Coronary artery (tissue), 2 donors: ENCODE data around the gene SLC25A42.
"Not testable (repeated sequence)": the region's sequence is repeated elsewhere in the genome, so short reads cannot be mapped to it uniquely, and the experiment has no call there.

Experiments
- DNase-seq: peaks from one replicate; pipeline ENCODE4 v3.0.0-alpha.2; 2017; ENCODE audit warnings: low spot score
- H3K27ac ChIP-seq, 2 donors: fragments of 200-600 bp; sonication (generic); one replicate each; pipeline ENCODE4 v1.5.1; 2016 to 2019
- H3K4me3 ChIP-seq: fragments of 200-600 bp; sonication (generic); 2 replicates; pipeline ENCODE4 v1.5.1; 2016; ENCODE audit warnings: mild to moderate bottlenecking, moderate library complexity
- TF ChIP-seq, protein P1 (sequence below): fragments of 200-600 bp; sonication (generic); IDR thresholded peaks from one replicate; pipeline ENCODE4 v1.5.1; 2019; ENCODE audit warnings: antibody characterized with exemption

The SLC25A42 gene

DNA sequence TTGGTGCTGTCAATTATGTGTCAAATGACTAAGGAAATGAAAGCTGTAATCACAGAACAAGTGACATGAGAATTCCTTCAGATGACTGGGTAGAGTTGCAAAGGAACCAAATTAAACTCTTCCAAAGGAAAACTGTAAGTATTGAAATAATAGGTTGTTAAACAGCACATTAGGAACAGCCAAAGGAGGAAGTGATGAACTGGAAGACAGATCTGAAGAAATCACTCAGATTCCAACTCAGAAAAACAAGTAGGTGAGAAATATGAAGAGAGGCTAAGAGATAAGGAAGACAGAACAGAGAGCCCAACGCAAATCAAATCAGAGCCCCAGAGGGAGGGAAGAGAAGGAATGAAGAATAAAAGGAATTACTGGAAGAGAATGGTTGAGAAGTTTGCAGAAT lies 59.1 kb downstream of the SLC25A42 start:
- TF ChIP-seq, protein P1, sequence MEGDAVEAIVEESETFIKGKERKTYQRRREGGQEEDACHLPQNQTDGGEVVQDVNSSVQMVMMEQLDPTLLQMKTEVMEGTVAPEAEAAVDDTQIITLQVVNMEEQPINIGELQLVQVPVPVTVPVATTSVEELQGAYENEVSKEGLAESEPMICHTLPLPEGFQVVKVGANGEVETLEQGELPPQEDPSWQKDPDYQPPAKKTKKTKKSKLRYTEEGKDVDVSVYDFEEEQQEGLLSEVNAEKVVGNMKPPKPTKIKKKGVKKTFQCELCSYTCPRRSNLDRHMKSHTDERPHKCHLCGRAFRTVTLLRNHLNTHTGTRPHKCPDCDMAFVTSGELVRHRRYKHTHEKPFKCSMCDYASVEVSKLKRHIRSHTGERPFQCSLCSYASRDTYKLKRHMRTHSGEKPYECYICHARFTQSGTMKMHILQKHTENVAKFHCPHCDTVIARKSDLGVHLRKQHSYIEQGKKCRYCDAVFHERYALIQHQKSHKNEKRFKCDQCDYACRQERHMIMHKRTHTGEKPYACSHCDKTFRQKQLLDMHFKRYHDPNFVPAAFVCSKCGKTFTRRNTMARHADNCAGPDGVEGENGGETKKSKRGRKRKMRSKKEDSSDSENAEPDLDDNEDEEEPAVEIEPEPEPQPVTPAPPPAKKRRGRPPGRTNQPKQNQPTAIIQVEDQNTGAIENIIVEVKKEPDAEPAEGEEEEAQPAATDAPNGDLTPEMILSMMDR, result no peak
- Histone ChIP-seq H3K4me3 (no peak overlapping the region), H3K27ac (no peak overlapping the region)
- DNase-seq, result no peak

DNA sequence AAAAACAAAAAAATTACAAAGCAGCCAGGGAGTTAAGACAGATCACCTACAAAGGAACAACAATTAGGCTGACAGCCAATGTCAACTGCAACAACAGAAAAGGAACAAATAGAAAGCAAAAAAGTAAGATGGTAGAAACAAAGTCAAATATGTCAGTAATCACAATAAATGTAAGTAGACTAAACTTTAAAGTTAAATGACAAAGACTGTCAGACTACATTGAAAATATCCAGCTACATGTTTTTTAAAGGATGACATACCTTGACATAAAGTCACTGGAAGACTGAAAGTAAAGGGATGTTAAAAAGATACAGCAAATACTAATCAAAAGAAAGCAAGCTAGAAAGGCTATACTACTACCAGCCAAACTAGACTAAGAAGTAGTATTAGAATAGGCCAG lies 59.6 kb downstream of the SLC25A42 start:
- H3K4me3 ChIP-seq, result no peak overlapping the region
- DNase-seq, result no peak
- H3K27ac ChIP-seq, result no peak overlapping the region
- TF ChIP-seq, protein P1, result no peak

DNA sequence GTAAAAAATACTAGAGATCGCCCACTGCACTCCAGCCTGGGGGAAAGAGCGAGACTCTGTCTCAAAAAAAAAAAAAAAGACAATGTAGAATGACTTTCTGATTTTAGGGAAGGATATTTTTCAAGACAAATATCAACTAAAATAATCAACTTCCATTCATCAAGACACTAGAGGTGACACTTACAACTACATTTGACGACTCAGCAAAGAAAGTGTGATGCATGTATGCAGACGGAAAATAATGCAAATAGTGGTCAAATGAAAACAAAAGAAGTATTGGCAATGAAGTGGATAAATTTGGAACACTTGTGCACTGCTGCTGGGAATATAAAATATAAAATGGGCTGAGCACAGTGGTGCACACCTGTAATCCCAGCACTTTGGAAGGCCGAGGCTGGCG lies 62.3 kb downstream of the SLC25A42 start:
- H3K4me3 ChIP-seq, result no peak overlapping the region
- H3K27ac ChIP-seq, result no peak overlapping the region
- DNase-seq, result no peak
- TF ChIP-seq, protein P1, result no peak

DNA sequence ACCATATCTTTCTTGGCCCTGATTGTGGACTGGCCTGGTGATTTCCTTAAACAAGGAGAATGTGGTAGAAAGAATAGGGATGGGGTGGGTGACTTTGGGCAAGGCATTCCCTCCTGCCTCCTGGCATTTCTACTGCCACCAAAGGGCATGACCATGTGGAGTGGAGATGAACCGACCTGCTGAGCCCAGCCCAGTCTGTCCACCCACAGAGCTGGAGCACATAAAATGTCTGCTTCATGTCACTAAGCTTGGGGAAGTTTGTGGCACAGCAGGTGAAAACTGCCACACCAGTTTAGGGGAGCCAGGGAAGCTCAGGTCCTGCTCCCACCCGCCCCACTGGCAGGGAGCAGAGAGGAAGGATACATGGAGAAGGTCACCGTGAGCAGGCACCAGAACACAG lies 68.2 kb downstream of the SLC25A42 start:
- Histone ChIP-seq H3K4me3 (no peak overlapping the region), H3K27ac (no peak overlapping the region)
- no peak for DNase-seq
- TF ChIP-seq, protein P1, result no peak

DNA sequence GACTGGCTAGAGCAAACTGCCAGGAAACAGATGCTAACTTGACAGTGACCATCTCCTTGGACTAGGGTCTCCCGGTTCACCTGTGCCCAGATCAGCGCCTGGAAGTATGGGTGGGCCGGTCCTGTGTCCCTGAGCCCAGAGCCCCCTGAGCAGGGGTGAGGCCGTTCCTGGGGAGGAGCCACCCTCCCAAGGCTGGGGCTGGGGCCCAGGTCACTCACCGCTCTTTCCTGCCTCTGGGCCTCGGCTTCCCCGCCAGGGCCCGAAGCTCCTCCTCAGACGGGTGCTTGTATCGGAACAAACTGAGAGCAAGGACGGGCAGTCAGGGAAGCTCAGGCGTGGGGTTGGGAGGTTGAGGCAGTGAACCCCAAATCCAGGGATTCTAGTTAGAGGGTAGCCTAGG lies 69.1 kb downstream of the SLC25A42 start:
- no peak overlapping the region for H3K27ac ChIP-seq
- DNase-seq, result no peak
- TF ChIP-seq, protein P1, result no peak
- no peak overlapping the region for H3K4me3 ChIP-seq

DNA sequence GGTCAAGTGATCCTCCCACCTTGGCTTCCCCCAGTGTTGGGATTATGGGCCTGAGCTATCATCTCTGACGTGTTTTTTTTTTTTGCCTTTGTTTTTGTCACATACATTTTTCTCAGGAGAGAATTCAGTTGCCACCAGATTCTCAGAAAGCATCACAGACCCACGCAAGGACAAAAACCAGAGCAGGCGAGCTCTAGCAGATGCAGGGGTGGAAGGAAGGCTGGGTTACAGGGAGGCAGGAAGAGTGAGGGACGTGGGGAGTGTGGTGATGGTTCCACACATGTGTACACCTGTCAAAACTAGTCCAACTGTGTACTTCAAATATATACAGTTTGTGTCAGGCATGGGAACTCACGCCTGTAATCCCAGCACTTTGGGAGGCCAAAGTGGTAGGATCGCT lies 70.2 kb downstream of the SLC25A42 start:
- Histone ChIP-seq H3K27ac (no peak overlapping the region), H3K4me3 (no peak overlapping the region)
- DNase-seq, result no peak
- TF ChIP-seq, protein P1, result no peak

DNA sequence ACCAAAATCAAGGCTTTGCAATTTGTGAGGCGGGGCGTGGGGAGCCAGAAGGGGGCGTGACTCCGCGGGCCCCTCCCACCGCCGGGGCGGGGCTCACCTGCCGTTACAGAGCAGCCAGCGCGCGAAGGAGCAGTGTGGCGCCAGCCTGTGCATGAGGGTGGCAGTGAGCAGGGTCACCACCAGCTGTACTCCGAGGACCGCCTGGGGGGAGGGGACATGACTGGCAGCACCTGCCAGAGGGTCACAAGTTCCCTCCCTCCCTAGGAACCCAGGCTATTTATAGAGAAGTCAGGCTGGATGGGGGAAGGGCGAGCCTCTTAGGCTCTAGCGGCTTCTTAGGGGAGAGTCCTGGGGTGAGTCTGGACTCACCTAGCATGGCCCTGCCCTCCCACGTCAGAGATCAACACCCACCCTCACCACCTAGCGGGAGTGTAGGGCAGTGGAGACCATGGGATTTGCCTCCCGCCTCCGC lies 70.9 kb downstream of the SLC25A42 start:
- Histone ChIP-seq H3K4me3 (no peak overlapping the region), H3K27ac (no peak overlapping the region)
- no peak for DNase-seq
- TF ChIP-seq, protein P1, result no peak

DNA sequence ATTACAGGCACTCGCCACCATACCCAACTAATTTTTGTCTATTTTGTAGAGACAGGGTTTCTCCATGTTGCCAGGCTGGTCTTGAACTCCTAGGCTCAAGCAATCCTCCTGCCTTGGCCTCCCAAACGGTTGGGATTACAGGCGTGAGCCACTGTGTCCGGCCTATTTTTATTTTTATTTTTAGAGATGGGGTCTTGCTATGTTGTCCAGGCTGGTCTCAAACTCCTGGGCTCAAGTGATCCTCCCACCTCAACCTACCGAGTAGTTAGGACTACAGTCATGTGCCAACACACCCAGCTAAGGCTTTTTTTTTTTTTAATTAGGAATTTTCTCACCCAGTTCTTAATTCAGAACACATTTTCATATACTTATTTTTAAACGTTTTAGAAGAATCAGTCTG lies 71.9 kb downstream of the SLC25A42 start:
- DNase-seq, H3K27ac ChIP-seq, H3K4me3 ChIP-seq: not testable (repeated sequence)
